Tibial nerve (tissue), 4 donors: ENCODE data around the gene REV3L.

Source experiments
- EP300 ChIP-seq, 2 donors: sonication (generic); formaldehyde crosslinking; IDR thresholded peaks; one replicate each; pipeline ENCODE4 v1.6.1; 2017; ENCODE audit warnings: antibody characterized with exemption in 2 of 2, mild to moderate bottlenecking in 1 of 2
- TF ChIP-seq, protein P1 (sequence below), 5 experiments: fragments of 200-600 bp in 3 of 5; fragments of 450-650 bp in 2 of 5; sonication (generic) in 3 of 5; IDR thresholded peaks; one replicate each; pipeline ENCODE4 v1.5.1; 2016 to 2019; ENCODE audit warnings: antibody characterized with exemption in 5 of 5, mild to moderate bottlenecking in 3 of 5, moderate library complexity in 2 of 5

DNA sequence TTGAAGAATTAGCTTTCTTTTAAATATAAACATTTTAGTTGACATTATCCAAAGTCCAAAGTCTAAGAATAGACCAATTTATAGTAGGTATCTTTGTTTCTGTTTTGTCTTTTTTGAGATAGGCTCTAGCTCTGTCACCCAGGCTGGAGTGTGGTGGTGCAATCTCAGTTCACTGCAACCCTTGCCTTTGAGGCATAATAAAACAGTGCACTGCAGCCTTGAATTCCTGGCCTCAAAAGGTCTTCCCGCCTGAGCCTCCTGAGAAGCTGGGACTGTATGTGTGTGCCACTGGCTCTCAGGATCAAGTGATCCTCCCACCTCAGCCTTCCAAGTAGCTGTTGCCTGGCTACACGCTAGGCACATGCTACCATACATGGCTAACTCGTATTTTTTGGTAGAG is 135.4 kb downstream of the REV3L start:
- TF ChIP-seq, protein P1, sequence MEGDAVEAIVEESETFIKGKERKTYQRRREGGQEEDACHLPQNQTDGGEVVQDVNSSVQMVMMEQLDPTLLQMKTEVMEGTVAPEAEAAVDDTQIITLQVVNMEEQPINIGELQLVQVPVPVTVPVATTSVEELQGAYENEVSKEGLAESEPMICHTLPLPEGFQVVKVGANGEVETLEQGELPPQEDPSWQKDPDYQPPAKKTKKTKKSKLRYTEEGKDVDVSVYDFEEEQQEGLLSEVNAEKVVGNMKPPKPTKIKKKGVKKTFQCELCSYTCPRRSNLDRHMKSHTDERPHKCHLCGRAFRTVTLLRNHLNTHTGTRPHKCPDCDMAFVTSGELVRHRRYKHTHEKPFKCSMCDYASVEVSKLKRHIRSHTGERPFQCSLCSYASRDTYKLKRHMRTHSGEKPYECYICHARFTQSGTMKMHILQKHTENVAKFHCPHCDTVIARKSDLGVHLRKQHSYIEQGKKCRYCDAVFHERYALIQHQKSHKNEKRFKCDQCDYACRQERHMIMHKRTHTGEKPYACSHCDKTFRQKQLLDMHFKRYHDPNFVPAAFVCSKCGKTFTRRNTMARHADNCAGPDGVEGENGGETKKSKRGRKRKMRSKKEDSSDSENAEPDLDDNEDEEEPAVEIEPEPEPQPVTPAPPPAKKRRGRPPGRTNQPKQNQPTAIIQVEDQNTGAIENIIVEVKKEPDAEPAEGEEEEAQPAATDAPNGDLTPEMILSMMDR (IDR thresholded peaks at IDR 0.05): no peak
- no peak for TF ChIP-seq EP300 (IDR thresholded peaks at IDR 0.05)
